ENCODE measurements around the gene UBE2D1.

UBE2D1 gene

GRCh38 chr10:58350619-58351323 lies 16.0 kb downstream of the UBE2D1 start:
- Histone ChIP-seq H3K9me3 (no peaks in the 10 kb centered on the region), H3K27me3 (no peaks in the 10 kb centered on the region), H3K36me3 (no peaks in the 10 kb centered on the region), H3K4me3 (no peak overlapping the region), H3K4me1 (peaks cover 0 to 36% (median 1%) of the 10 kb centered on the region in 4 donors), H3K27ac (no peak overlapping the region)
- no peak for DNase-seq
- intact Hi-C loops (cut with DNase I; ENCODE audit: low total_unique reads): no loop called here
- TF ChIP-seq, protein P1, sequence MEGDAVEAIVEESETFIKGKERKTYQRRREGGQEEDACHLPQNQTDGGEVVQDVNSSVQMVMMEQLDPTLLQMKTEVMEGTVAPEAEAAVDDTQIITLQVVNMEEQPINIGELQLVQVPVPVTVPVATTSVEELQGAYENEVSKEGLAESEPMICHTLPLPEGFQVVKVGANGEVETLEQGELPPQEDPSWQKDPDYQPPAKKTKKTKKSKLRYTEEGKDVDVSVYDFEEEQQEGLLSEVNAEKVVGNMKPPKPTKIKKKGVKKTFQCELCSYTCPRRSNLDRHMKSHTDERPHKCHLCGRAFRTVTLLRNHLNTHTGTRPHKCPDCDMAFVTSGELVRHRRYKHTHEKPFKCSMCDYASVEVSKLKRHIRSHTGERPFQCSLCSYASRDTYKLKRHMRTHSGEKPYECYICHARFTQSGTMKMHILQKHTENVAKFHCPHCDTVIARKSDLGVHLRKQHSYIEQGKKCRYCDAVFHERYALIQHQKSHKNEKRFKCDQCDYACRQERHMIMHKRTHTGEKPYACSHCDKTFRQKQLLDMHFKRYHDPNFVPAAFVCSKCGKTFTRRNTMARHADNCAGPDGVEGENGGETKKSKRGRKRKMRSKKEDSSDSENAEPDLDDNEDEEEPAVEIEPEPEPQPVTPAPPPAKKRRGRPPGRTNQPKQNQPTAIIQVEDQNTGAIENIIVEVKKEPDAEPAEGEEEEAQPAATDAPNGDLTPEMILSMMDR (IDR thresholded peaks at IDR 0.05): no peak

DNA sequence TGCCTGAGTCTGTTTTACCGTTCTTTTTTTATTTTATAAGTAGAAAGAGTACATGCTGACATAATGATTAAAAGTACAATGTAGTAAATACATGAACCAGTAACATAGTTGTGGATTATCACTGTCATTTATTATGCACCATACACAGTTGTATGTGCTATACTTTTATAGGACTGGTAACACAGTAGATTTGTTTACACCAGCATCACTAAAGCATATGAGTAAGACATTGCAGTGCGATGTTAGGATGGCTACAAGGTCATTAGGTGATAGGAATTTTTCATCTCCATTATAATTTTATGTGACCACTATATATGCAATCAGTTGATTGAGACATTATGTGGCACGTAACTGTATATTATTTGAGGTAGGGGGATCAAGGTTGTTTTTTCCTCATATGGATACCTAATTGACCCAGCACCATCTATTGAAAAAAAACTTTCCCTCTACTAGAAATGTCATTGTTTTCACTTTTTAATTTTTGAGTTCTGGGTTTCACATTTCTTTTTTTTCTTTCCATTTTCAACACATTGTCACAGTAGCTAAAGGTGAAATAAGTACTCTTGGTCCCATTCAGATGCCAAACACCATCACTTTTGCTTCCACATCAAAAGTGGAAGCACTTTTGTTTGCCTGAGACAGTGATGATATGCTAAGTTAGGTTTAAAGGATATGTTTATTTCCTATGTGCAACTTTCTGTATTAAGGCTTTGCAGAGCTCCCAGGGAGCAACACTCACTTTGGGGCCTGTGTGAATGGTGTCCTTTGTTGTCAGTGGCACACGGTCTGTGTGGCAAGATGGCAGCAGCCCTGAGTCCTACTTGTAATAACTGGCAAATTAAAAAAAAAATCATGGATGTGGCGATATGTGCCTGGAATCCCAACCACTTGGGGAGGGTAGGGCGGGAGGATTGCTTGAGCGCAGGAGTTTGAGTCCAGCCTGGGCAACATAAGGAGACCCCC lies 17.1 kb downstream of the UBE2D1 start:
- Histone ChIP-seq H3K36me3 (no peaks in the 10 kb centered on the region), H3K27ac (no peak overlapping the region), H3K27me3 (no peaks in the 10 kb centered on the region), H3K9me3 (no peaks in the 10 kb centered on the region), H3K4me3 (no peak overlapping the region), H3K4me1 (peaks cover 0 to 39% (median 1%) of the 10 kb centered on the region in 4 donors)
- intact Hi-C loops (cut with DNase I; ENCODE audit: low total_unique reads): no loop called here
- TF ChIP-seq, protein P1 (IDR thresholded peaks at IDR 0.05): no peak
- no peak for DNase-seq

- Histone ChIP-seq H3K27ac (no peak overlapping the region), H3K4me1 (peaks cover 0 to 38% (median 1%) of the 10 kb centered on the region in 4 donors)
- no peak for DNase-seq
Observed at GRCh38 chr10:58352956-58353610, 18.3 kb downstream of the UBE2D1 start.

GRCh38 chr10:58356756-58357155 lies 21.9 kb downstream of the UBE2D1 start:
- intact Hi-C loops (cut with DNase I; ENCODE audit: low total_unique reads): no loop called here
- peaks cover 0 to 4% (median 0%) of the 10 kb centered on the region in 3 donors for H3K36me3 ChIP-seq
- H3K9me3 ChIP-seq: no peaks in the 10 kb centered on the region
- no peak overlapping the region for H3K4me3 ChIP-seq
- DNase-seq: no peak
- peaks cover 0 to 29% (median 1%) of the 10 kb centered on the region in 4 donors for H3K4me1 ChIP-seq
- no peak overlapping the region for H3K27ac ChIP-seq
- no peaks in the 10 kb centered on the region for H3K27me3 ChIP-seq
- TF ChIP-seq, protein P1 (IDR thresholded peaks at IDR 0.05): no peak

More at GRCh38 chr10:58352956-58353610, 18.3 kb downstream of the UBE2D1 start:
- H3K9me3 ChIP-seq: no peaks in the 10 kb centered on the region
- no peak overlapping the region for H3K4me3 ChIP-seq
- TF ChIP-seq, protein P1 (IDR thresholded peaks at IDR 0.05): no peak
- H3K27me3 ChIP-seq: no peaks in the 10 kb centered on the region
- intact Hi-C loops (cut with DNase I; ENCODE audit: low total_unique reads): no loop called here
- H3K36me3 ChIP-seq: no peaks in the 10 kb centered on the region

- DNase-seq: no peak
- H3K36me3 ChIP-seq: peaks cover 0 to 4% (median 0%) of the 10 kb centered on the region in 3 donors
- intact Hi-C loops (cut with DNase I; ENCODE audit: low total_unique reads): no loop called here
- H3K27me3 ChIP-seq: no peaks in the 10 kb centered on the region
- H3K4me3 ChIP-seq: no peak overlapping the region
- H3K4me1 ChIP-seq: peaks cover 0 to 14% (median 0%) of the 10 kb centered on the region in 4 donors
- TF ChIP-seq, protein P1 (IDR thresholded peaks at IDR 0.05): no peak
- H3K27ac ChIP-seq: no peak overlapping the region
- no peaks in the 10 kb centered on the region for H3K9me3 ChIP-seq
Observed at GRCh38 chr10:58358314-58358933, 23.6 kb downstream of the UBE2D1 start.

All from tibial artery (tissue), 4 donors.